WTC11 (cell line): ENCODE results near the gene CPA4. TPM values are rescaled to one million over a fixed set of nuclear protein-coding genes. Genes with fewer than 3 reads are reported as not detected.

ENCODE experiments used
- ATAC-seq: fragments of 200-7000 bp; cut with Tn5 transposase; 2 replicates; pipeline ENCODE4 v1.10.0; 2021; ENCODE audit warnings: mild to moderate bottlenecking, moderate library complexity
- CTCF ChIA-PET: fragments of 300-600 bp; sonication (Branson Sonifier 250); formaldehyde crosslinking; loops from one replicate; lab custom pipeline; 2021; ENCODE audit warnings: antibody characterized with exemption; lab: Charles Lee
- POLR2A ChIA-PET: fragments of 350-600 bp; sonication (Branson Sonifier 250); formaldehyde crosslinking; loops from one replicate; lab custom pipeline; 2021; ENCODE audit warnings: antibody characterized with exemption; lab: Charles Lee
- DNase-seq: peaks from one replicate; pipeline ENCODE4 v3.0.0; 2021; ENCODE audit warnings: low spot score
- H3K27ac Mint-ChIP-seq: 2 replicates; pipeline ENCODE4 v1.8.0; 2021; ENCODE audit warnings: mixed read lengths
- H3K27me3 Mint-ChIP-seq: 2 replicates; pipeline ENCODE4 v1.8.0; 2021; ENCODE audit warnings: low read depth, mild to moderate bottlenecking, moderate library complexity, mixed read lengths
- H3K36me3 Mint-ChIP-seq: 2 replicates; pipeline ENCODE4 v1.8.0; 2021; ENCODE audit warnings: mixed read lengths
- H3K4me1 Mint-ChIP-seq: 2 replicates; pipeline ENCODE4 v1.8.0; 2022; ENCODE audit warnings: mixed read lengths
- H3K4me3 Mint-ChIP-seq: 2 replicates; pipeline ENCODE4 v1.8.0; 2021; ENCODE audit warnings: mild to moderate bottlenecking, moderate library complexity, mixed read lengths
- H3K9me3 Mint-ChIP-seq: 2 replicates; pipeline ENCODE4 v1.8.0; 2021; ENCODE audit warnings: mixed read lengths
- ELF4 ChIP-seq: sonication (generic); formaldehyde crosslinking; IDR thresholded peaks from 2 replicates; pipeline ENCODE4 v1.8.1; 2022; ENCODE audit warnings: low read depth, mild to moderate bottlenecking, moderate library complexity, missing genetic modification reagents
- EMX1 ChIP-seq: fragments of 250-450 bp; sonication (Bioruptor Pico); IDR thresholded peaks from 2 replicates; pipeline ENCODE4 v1.8.0; 2021; ENCODE audit warnings: mild to moderate bottlenecking
- MYBL2 ChIP-seq: sonication (generic); formaldehyde crosslinking; IDR thresholded peaks from 2 replicates; pipeline ENCODE4 v1.8.1; 2023; ENCODE audit warnings: mild to moderate bottlenecking, moderate library complexity, missing genetic modification reagents
- NR1H2 ChIP-seq: sonication (generic); formaldehyde crosslinking; IDR thresholded peaks from 2 replicates; pipeline ENCODE4 v1.9.0; 2021; ENCODE audit warnings: mild to moderate bottlenecking, moderate library complexity, missing genetic modification reagents
- SMAD3 ChIP-seq: sonication (generic); formaldehyde crosslinking; IDR thresholded peaks from 2 replicates; pipeline ENCODE4 v1.8.0; 2022; ENCODE audit warnings: missing genetic modification reagents, mild to moderate bottlenecking, borderline replicate concordance
- SOX15 ChIP-seq: fragments of 250-450 bp; sonication (Bioruptor Pico); IDR thresholded peaks from 2 replicates; pipeline ENCODE4 v1.9.0; 2021; ENCODE audit warnings: mild to moderate bottlenecking
- SP1 ChIP-seq: sonication (generic); formaldehyde crosslinking; conservative IDR thresholded peaks from 2 replicates; pipeline ENCODE4 v1.8.1; 2022; ENCODE audit warnings: missing genetic modification reagents
- ZNF121 ChIP-seq: sonication (generic); formaldehyde crosslinking; IDR thresholded peaks from 2 replicates; pipeline ENCODE4 v1.8.0; 2023; ENCODE audit warnings: missing genetic modification reagents
- ZNF219 ChIP-seq: sonication (generic); formaldehyde crosslinking; IDR thresholded peaks from 2 replicates; pipeline ENCODE4 v1.8.0; 2023; ENCODE audit warnings: missing genetic modification reagents, mild to moderate bottlenecking, borderline replicate concordance
- ZNF317 ChIP-seq: sonication (generic); formaldehyde crosslinking; IDR thresholded peaks from 2 replicates; pipeline ENCODE4 v1.8.1; 2023; ENCODE audit warnings: low read depth, mild to moderate bottlenecking, moderate library complexity, missing genetic modification reagents, borderline replicate concordance
- ZNF423 ChIP-seq: fragments of 250-450 bp; sonication (Bioruptor Pico); IDR thresholded peaks from 2 replicates; pipeline ENCODE4 v2.1.2; 2022; ENCODE audit warnings: mild to moderate bottlenecking, moderate library complexity
- total RNA-seq: library from RNA; stranded (reverse); gene quantifications from 3 replicates; pipeline ENCODE4 v1.2.3, GENCODE V29; 2021
- TF ChIP-seq, protein P1 (sequence below): sonication (generic); formaldehyde crosslinking; IDR thresholded peaks from 2 replicates; pipeline ENCODE4 v1.8.0; 2022; ENCODE audit warnings: mild to moderate bottlenecking, missing genetic modification reagents
- TF ChIP-seq, protein P2 (sequence below): sonication (generic); formaldehyde crosslinking; IDR thresholded peaks from 2 replicates; pipeline ENCODE4 v1.8.0; 2023; ENCODE audit warnings: missing genetic modification reagents
- TF ChIP-seq, protein P3 (sequence below): sonication (generic); formaldehyde crosslinking; IDR thresholded peaks from 2 replicates; pipeline ENCODE4 v1.8.0; 2022; ENCODE audit warnings: mild to moderate bottlenecking, missing genetic modification reagents
- TF ChIP-seq, protein P4 (sequence below): fragments of 250-450 bp; sonication (Bioruptor Pico); IDR thresholded peaks from 2 replicates; pipeline ENCODE4 v1.9.0; 2021; ENCODE audit warnings: mild to moderate bottlenecking
- TF ChIP-seq, protein P5 (sequence below): fragments of 250-450 bp; sonication (Bioruptor Pico); conservative IDR thresholded peaks from 2 replicates; pipeline ENCODE4 v1.9.0; 2021; ENCODE audit warnings: mild to moderate bottlenecking
- TF ChIP-seq, protein P6 (sequence below): sonication (generic); formaldehyde crosslinking; IDR thresholded peaks from 2 replicates; pipeline ENCODE4 v1.8.1; 2023; ENCODE audit warnings: mild to moderate bottlenecking, missing genetic modification reagents

CPA4 gene
- total RNA-seq, 1 experiment from 2014 or later, result not detected

DNA sequence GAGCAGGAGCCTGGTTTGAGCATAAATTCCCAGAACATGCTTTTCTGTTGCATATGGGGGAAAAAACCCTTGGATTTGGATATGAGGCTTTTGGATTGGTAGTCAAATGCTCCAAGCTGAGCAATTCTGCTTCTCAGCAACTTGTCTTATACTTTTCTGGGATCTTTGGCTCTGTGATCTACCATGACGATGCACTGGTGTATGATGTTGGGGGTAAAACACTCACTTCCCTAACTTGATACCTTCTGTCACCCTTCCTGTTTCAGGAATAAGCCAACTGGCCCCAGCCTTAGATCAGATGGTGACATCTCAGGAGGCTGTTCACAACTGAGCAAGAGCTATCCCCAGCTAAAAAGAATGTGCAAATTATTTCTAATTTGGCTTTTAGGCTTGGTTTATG lies 13.1 kb upstream of the CPA4 start (continued):
- TF ChIP-seq, protein P1, sequence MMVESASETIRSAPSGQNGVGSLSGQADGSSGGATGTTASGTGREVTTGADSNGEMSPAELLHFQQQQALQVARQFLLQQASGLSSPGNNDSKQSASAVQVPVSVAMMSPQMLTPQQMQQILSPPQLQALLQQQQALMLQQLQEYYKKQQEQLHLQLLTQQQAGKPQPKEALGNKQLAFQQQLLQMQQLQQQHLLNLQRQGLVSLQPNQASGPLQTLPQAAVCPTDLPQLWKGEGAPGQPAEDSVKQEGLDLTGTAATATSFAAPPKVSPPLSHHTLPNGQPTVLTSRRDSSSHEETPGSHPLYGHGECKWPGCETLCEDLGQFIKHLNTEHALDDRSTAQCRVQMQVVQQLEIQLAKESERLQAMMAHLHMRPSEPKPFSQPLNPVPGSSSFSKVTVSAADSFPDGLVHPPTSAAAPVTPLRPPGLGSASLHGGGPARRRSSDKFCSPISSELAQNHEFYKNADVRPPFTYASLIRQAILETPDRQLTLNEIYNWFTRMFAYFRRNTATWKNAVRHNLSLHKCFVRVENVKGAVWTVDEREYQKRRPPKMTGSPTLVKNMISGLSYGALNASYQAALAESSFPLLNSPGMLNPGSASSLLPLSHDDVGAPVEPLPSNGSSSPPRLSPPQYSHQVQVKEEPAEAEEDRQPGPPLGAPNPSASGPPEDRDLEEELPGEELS (CRISPR knock-in tag), result no peak
- TF ChIP-seq ZNF317, result no peak

DNA sequence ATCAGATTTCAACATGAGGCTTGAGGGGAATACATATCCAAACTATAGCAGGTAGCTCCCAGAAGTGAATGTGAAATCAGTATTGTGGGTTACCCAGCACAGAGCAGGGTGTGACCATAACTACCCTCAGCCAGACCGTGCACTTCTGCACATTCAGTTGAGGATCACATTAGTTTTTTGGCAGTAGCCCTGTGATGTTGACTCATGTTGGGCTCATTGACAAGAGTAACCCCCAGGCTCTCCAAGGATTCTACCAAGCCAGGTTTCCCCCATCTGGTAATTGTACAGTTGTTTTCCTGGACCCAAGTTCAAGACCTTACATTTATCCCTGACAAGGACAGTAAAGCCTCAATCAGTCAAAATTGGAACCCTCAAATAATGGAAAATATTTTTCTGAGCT lies 11.7 kb upstream of the CPA4 start:
- TF ChIP-seq ZNF219 (CRISPR knock-in tag), result no peak
- no peak for TF ChIP-seq SP1
- no peak for TF ChIP-seq EMX1 (CRISPR knock-in tag)
- no peak for TF ChIP-seq NR1H2 (CRISPR knock-in tag)
- TF ChIP-seq, protein P2, sequence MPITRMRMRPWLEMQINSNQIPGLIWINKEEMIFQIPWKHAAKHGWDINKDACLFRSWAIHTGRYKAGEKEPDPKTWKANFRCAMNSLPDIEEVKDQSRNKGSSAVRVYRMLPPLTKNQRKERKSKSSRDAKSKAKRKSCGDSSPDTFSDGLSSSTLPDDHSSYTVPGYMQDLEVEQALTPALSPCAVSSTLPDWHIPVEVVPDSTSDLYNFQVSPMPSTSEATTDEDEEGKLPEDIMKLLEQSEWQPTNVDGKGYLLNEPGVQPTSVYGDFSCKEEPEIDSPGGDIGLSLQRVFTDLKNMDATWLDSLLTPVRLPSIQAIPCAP (CRISPR knock-in tag), result no peak
- TF ChIP-seq, protein P3, sequence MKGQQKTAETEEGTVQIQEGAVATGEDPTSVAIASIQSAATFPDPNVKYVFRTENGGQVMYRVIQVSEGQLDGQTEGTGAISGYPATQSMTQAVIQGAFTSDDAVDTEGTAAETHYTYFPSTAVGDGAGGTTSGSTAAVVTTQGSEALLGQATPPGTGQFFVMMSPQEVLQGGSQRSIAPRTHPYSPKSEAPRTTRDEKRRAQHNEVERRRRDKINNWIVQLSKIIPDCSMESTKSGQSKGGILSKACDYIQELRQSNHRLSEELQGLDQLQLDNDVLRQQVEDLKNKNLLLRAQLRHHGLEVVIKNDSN, result no peak
- TF ChIP-seq MYBL2, result no peak
- TF ChIP-seq SOX15 (CRISPR knock-in tag), result no peak
- no peak for TF ChIP-seq ELF4 (CRISPR knock-in tag)
- no peak for TF ChIP-seq ZNF423 (CRISPR knock-in tag)
- TF ChIP-seq SMAD3 (CRISPR knock-in tag), result no peak
- TF ChIP-seq, protein P4, sequence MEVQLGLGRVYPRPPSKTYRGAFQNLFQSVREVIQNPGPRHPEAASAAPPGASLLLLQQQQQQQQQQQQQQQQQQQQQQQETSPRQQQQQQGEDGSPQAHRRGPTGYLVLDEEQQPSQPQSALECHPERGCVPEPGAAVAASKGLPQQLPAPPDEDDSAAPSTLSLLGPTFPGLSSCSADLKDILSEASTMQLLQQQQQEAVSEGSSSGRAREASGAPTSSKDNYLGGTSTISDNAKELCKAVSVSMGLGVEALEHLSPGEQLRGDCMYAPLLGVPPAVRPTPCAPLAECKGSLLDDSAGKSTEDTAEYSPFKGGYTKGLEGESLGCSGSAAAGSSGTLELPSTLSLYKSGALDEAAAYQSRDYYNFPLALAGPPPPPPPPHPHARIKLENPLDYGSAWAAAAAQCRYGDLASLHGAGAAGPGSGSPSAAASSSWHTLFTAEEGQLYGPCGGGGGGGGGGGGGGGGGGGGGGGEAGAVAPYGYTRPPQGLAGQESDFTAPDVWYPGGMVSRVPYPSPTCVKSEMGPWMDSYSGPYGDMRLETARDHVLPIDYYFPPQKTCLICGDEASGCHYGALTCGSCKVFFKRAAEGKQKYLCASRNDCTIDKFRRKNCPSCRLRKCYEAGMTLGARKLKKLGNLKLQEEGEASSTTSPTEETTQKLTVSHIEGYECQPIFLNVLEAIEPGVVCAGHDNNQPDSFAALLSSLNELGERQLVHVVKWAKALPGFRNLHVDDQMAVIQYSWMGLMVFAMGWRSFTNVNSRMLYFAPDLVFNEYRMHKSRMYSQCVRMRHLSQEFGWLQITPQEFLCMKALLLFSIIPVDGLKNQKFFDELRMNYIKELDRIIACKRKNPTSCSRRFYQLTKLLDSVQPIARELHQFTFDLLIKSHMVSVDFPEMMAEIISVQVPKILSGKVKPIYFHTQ (CRISPR knock-in tag), result no peak
- TF ChIP-seq, protein P5, sequence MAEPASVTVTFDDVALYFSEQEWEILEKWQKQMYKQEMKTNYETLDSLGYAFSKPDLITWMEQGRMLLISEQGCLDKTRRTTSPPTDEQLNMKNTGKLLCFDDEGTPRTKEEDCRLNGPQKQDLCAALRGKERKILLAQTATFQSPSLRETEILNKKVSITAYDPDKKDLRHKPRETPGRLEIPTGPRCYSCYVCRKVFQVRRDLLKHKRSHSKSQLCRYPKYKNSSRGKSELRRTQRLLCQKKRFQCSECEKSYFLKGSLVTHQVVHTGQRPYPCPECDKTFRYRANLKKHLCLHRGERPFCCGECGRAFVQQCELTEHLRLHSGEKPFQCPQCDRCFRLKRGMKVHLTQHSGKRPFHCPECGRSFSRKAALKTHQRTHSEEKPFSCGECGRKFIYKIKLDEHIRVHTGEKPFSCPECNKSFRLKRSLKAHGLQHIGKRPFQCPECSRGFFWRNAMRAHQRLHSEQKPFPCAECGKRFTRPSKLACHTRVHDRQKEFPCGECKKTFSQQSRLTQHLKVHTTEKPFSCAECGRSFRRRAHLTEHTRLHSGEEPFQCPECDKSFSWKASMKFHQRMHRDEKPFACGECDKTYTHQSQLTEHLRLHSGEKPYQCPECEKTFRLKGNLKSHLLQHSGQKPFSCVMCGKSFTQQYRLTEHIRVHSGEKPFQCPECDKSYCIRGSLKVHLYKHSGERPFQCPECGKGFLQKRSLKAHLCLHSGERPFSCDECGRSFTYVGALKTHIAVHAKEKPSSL (CRISPR knock-in tag), result no peak
- no peak for TF ChIP-seq ZNF121
- TF ChIP-seq, protein P6, sequence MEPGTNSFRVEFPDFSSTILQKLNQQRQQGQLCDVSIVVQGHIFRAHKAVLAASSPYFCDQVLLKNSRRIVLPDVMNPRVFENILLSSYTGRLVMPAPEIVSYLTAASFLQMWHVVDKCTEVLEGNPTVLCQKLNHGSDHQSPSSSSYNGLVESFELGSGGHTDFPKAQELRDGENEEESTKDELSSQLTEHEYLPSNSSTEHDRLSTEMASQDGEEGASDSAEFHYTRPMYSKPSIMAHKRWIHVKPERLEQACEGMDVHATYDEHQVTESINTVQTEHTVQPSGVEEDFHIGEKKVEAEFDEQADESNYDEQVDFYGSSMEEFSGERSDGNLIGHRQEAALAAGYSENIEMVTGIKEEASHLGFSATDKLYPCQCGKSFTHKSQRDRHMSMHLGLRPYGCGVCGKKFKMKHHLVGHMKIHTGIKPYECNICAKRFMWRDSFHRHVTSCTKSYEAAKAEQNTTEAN (CRISPR knock-in tag), result no peak
- ChIA-PET POLR2A (no interaction called here), CTCF (no interaction called here)
- DNase-seq, result no peak
- ATAC-seq, result no peak
- H3K4me1 Mint-ChIP-seq, result peaks cover 16% of the 10 kb centered on the region
- H3K36me3 Mint-ChIP-seq, result no peaks in the 10 kb centered on the region
- H3K4me3 Mint-ChIP-seq, result no peak overlapping the region
- no peak overlapping the region for H3K27ac Mint-ChIP-seq
- no peaks in the 10 kb centered on the region for H3K9me3 Mint-ChIP-seq
- H3K27me3 Mint-ChIP-seq, result peaks cover 10% of the 10 kb centered on the region
